Stomach (tissue), 9 donors: Measurements from ENCODE around the gene NTNG1. TPM values are rescaled to one million over a fixed set of nuclear protein-coding genes. Genes with fewer than 3 reads are reported as not detected.

Experiments
- DNase-seq, 2 donors: peaks; one replicate each; pipeline versions ENCODE4 v3.0.0 to v3.0.0-alpha.2; 2013 to 2019
- H3K27ac ChIP-seq, 5 donors: fragments of 200-600 bp in 4 of 5; sonication (generic) in 4 of 5; one replicate each; pipeline ENCODE4 v1.5.1; 2013 to 2019; ENCODE audit warnings: mild to moderate bottlenecking in 1 of 5, moderate library complexity in 1 of 5
- H3K27me3 ChIP-seq, 3 donors: fragments of 200-600 bp; sonication (generic); one replicate each; pipeline ENCODE4 v1.5.1; 2017 to 2019; ENCODE audit warnings: mixed run types in 1 of 3
- H3K36me3 ChIP-seq, 4 donors: fragments of 200-600 bp; sonication (generic); 1 replicate in 3 of 4; 2 replicates in 1 of 4; pipeline ENCODE4 v1.5.1; 2016 to 2019
- H3K4me1 ChIP-seq, 4 donors: fragments of 200-600 bp; sonication (generic); one replicate each; pipeline ENCODE4 v1.5.1; 2016 to 2019
- H3K4me3 ChIP-seq, 4 donors: fragments of 200-600 bp; sonication (generic) in 3 of 4; one replicate each; pipeline ENCODE4 v1.5.1; 2016 to 2019; ENCODE audit warnings: mild to moderate bottlenecking in 1 of 4
- H3K9me3 ChIP-seq, 4 donors: fragments of 200-600 bp; sonication (generic); one replicate each; pipeline ENCODE4 v1.5.1; 2016 to 2019
- EP300 ChIP-seq: sonication (generic); formaldehyde crosslinking; IDR thresholded peaks from one replicate; pipeline ENCODE4 v1.6.1; 2017; ENCODE audit warnings: antibody characterized with exemption
- POLR2A ChIP-seq, 4 donors: fragments of 450-650 bp; IDR thresholded peaks; one replicate each; pipeline ENCODE4 v1.6.1; 2016; ENCODE audit warnings: antibody characterized with exemption in 4 of 4, control low read depth in 2 of 4, mild to moderate bottlenecking in 1 of 4, moderate library complexity in 1 of 4
- POLR2AphosphoS5 ChIP-seq, 3 donors: sonication (generic); formaldehyde crosslinking; IDR thresholded peaks; one replicate each; pipeline ENCODE4 v1.6.1; 2016; ENCODE audit warnings: antibody characterized with exemption in 3 of 3
- WGBS, 5 donors: extraction: QIAGEN DNeasy Blood & Tissue Kit in 3 of 5; methylation state at CpG; one replicate each; pipeline versions ENCODE4 v1.1.5 to v1.1.7; 2013 to 2018; 5-methylcytosine and 5-hydroxymethylcytosine counted together
- intact Hi-C: fragments of 100-400 bp; cut with DNase I; formaldehyde crosslinking; loops from one replicate; pipeline ENCODE4 v1.15.1; 2023; ENCODE audit warnings: low total_unique reads
- polyA plus RNA-seq, 3 donors: library from polyadenylated mRNA; stranded (reverse); fragments of 200-250 nt; gene quantifications; one replicate each; pipeline ENCODE4 v1.2.3, GENCODE V29; 2013
- total RNA-seq, 5 donors: library from RNA; depleted of rRNA; stranded (reverse); fragments of >200 nt; gene quantifications; one replicate each; pipeline versions ENCODE4 v1.1.0 to v1.2.3, GENCODE V29; 2014 to 2016
- TF ChIP-seq, protein P1 (sequence below), 7 experiments: fragments of 450-650 bp in 4 of 7; fragments of 200-600 bp in 3 of 7; sonication (generic) in 3 of 7; IDR thresholded peaks; one replicate each; pipeline ENCODE4 v1.5.1; 2016 to 2019; ENCODE audit warnings: antibody characterized with exemption in 7 of 7, control low read depth in 2 of 7, mild to moderate bottlenecking in 1 of 7
- donor health status: healthy with polysubstance abuse.
- donor health status: Bipolar disorder and iron deficiency.
- donor health status: healthy.

NTNG1 gene
- total and polyA plus RNA-seq, 8 donors = 0.23 to 2.0 (median 0.58) TPM; not detected in 3

GRCh38 chr1:107464827-107465226 is 324.0 kb downstream of the NTNG1 start:
- no peaks in the 10 kb centered on the region for H3K4me1 ChIP-seq
- 52 to 64% (median 58%) methylated on average over 4 of the region's 4 CpGs for WGBS, 5 donors
- no peak overlapping the region for H3K4me3 ChIP-seq
- intact Hi-C loops = no loop called here
- no peaks in the 10 kb centered on the region for H3K36me3 ChIP-seq
- TF ChIP-seq EP300 (no peak), POLR2A (IDR thresholded peaks at IDR 0.05) (no peak), POLR2AphosphoS5 (IDR thresholded peaks at IDR 0.05) (no peak)
- TF ChIP-seq, protein P1, sequence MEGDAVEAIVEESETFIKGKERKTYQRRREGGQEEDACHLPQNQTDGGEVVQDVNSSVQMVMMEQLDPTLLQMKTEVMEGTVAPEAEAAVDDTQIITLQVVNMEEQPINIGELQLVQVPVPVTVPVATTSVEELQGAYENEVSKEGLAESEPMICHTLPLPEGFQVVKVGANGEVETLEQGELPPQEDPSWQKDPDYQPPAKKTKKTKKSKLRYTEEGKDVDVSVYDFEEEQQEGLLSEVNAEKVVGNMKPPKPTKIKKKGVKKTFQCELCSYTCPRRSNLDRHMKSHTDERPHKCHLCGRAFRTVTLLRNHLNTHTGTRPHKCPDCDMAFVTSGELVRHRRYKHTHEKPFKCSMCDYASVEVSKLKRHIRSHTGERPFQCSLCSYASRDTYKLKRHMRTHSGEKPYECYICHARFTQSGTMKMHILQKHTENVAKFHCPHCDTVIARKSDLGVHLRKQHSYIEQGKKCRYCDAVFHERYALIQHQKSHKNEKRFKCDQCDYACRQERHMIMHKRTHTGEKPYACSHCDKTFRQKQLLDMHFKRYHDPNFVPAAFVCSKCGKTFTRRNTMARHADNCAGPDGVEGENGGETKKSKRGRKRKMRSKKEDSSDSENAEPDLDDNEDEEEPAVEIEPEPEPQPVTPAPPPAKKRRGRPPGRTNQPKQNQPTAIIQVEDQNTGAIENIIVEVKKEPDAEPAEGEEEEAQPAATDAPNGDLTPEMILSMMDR (IDR thresholded peaks at IDR 0.05) = no peak
- no peak overlapping the region for H3K27ac ChIP-seq
- H3K27me3 ChIP-seq = no peaks in the 10 kb centered on the region
- no peak for DNase-seq
- no peaks in the 10 kb centered on the region for H3K9me3 ChIP-seq

- 81 to 91% (median 84%) methylated on average over 1 of the region's 1 CpG for WGBS, 5 donors
- TF ChIP-seq EP300 = no peak
- TF ChIP-seq, protein P1 (IDR thresholded peaks at IDR 0.05) = no peak
- no peak for TF ChIP-seq POLR2A (IDR thresholded peaks at IDR 0.05)
- TF ChIP-seq POLR2AphosphoS5 (IDR thresholded peaks at IDR 0.05) = no peak
- intact Hi-C loops = no loop called here
- Histone ChIP-seq H3K36me3 (no peaks in the 10 kb centered on the region), H3K4me3 (no peak overlapping the region), H3K27ac (no peak overlapping the region), H3K9me3 (no peaks in the 10 kb centered on the region), H3K27me3 (no peaks in the 10 kb centered on the region), H3K4me1 (no peaks in the 10 kb centered on the region)
- no peak for DNase-seq
These were observed 326.4 kb downstream of the NTNG1 start for GRCh38 chr1:107467286-107467685.

DNA sequence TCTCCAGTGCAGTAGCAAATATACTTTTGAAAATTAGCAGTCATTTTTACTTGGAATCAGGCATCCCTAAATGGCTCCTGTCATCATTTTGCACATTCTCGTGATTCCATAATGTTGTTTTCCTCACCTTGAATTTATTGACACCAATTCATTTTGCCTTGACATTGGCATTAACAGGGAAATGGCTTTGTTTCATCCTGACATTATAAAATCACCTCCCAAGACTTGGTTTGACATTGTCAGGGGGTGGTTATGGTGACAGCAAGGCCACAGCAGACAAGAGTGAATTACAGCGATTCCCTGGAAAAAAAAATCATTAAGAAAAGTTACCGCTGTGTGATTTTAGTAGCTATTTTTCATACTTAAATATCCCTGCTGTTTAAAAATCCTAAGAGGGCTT is 327.0 kb downstream of the NTNG1 start:
- TF ChIP-seq POLR2AphosphoS5 (IDR thresholded peaks at IDR 0.05) = no peak
- TF ChIP-seq, protein P1 (IDR thresholded peaks at IDR 0.05) = no peak
- no peak for TF ChIP-seq EP300
- TF ChIP-seq POLR2A (IDR thresholded peaks at IDR 0.05) = no peak
- H3K27ac ChIP-seq = no peak overlapping the region

GRCh38 chr1:107473065-107473464 is 332.2 kb downstream of the NTNG1 start:
- TF ChIP-seq POLR2A (IDR thresholded peaks at IDR 0.05) (no peak), EP300 (no peak), POLR2AphosphoS5 (IDR thresholded peaks at IDR 0.05) (no peak)
- TF ChIP-seq, protein P1 (IDR thresholded peaks at IDR 0.05) = no peak
- Histone ChIP-seq H3K27me3 (no peaks in the 10 kb centered on the region), H3K36me3 (no peaks in the 10 kb centered on the region), H3K4me1 (no peaks in the 10 kb centered on the region), H3K9me3 (no peaks in the 10 kb centered on the region), H3K27ac (no peak overlapping the region), H3K4me3 (no peak overlapping the region)
- WGBS, 5 donors = 72 to 89% (median 78%) methylated on average over 2 of the region's 2 CpGs
- no peak for DNase-seq
- intact Hi-C loops = no loop called here

More for the DNA sequence above, 327.0 kb downstream of the NTNG1 start:
- Histone ChIP-seq H3K36me3 (no peaks in the 10 kb centered on the region), H3K4me1 (no peaks in the 10 kb centered on the region), H3K27me3 (no peaks in the 10 kb centered on the region), H3K4me3 (no peak overlapping the region), H3K9me3 (no peaks in the 10 kb centered on the region)
- 84 to 95% (median 87%) methylated on average over 3 of the region's 3 CpGs for WGBS, 5 donors
- no peak for DNase-seq
- intact Hi-C loops = no loop called here
